Fibroblast of mammary gland (primary cell): ENCODE data around the gene DPP4.

Experiments
- DNase-seq: peaks from one replicate; pipeline ENCODE4 v3.0.0-alpha.2; 2010; ENCODE audit warnings: low read depth
- H3K4me3 ChIP-seq: 2 replicates; pipeline ENCODE4 v1.5.1; 2011; ENCODE audit warnings: low read depth, mild to moderate bottlenecking, low read length, moderate library complexity; ENCODE audit not compliant: control insufficient read depth
- TF ChIP-seq, protein P1 (sequence below): conservative IDR thresholded peaks from 2 replicates; pipeline ENCODE4 v1.5.1; 2011; ENCODE audit warnings: low read depth, low read length, inconsistent platforms; ENCODE audit not compliant: control insufficient read depth, insufficient read depth

Gene DPP4

DNA sequence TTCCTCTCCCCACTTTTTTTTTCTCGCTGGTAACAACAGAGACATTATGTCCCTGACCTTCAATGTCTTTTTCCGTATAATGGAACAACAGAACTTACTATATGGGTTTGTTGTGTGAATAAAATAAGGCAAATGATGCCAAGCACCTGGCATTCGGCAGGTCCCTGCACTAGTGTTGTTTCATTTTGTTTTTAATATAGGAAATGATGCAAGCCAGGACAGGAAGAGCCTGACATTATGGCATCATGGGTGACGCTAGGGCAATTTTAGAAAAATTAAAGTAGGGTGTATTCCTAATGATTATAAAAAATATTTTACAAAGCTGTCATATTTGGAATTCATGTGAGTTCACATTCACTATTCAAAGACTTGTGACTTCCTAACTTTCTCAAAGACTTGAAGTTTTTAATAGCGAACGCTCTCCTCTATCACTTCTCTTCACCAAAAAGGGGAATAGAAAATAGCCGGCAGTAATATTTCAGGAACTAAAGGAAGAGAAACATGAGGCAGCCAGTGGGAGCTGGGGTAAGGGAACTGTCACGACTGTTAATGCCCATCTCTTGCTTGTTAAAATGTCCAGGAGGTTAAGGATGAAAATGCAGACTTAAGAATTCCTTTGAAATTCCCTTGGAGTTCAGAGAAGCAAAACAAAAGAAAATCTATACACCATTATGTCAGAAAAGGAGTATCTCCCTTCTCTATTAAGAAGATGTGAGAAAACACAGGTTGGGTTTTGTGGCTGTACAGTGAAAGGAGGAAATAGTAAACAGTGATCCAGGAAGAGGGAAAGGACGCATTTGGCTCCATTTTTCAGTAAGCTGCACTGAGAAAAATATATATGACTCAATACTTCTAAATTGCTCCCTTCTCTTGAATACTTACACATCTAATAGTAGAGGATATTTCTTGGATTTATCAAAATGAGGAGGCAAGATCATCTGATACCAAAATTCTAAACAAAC lies 60.2 kb downstream of the DPP4 start:
- H3K4me3 ChIP-seq, result no peak overlapping the region
- TF ChIP-seq, protein P1, sequence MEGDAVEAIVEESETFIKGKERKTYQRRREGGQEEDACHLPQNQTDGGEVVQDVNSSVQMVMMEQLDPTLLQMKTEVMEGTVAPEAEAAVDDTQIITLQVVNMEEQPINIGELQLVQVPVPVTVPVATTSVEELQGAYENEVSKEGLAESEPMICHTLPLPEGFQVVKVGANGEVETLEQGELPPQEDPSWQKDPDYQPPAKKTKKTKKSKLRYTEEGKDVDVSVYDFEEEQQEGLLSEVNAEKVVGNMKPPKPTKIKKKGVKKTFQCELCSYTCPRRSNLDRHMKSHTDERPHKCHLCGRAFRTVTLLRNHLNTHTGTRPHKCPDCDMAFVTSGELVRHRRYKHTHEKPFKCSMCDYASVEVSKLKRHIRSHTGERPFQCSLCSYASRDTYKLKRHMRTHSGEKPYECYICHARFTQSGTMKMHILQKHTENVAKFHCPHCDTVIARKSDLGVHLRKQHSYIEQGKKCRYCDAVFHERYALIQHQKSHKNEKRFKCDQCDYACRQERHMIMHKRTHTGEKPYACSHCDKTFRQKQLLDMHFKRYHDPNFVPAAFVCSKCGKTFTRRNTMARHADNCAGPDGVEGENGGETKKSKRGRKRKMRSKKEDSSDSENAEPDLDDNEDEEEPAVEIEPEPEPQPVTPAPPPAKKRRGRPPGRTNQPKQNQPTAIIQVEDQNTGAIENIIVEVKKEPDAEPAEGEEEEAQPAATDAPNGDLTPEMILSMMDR, result no peak
- no peak for DNase-seq

DNA sequence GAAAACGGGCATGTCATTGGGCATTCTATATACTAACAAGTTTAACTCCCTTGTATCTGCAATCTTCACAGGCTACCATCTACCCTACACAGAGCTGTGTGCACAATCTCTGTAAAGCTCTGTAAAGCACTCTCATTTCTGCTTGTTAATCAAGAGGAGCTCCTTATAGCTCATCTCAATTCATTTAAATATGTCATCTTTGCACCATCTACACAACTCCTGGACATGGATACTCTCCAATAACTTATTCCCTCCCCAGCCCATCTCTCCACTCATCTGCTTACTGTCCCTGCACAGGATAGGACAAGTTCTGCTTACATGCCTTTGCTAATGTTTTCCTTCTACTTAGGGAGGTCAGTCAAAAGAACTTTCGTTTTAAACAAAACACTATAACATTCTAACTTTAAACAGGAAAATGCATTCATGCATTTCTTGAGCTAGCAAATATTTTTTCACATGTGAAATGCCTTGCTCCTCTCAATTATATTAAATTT lies 61.4 kb downstream of the DPP4 start:
- DNase-seq, result no peak
- no peak overlapping the region for H3K4me3 ChIP-seq
- TF ChIP-seq, protein P1, result no peak

DNA sequence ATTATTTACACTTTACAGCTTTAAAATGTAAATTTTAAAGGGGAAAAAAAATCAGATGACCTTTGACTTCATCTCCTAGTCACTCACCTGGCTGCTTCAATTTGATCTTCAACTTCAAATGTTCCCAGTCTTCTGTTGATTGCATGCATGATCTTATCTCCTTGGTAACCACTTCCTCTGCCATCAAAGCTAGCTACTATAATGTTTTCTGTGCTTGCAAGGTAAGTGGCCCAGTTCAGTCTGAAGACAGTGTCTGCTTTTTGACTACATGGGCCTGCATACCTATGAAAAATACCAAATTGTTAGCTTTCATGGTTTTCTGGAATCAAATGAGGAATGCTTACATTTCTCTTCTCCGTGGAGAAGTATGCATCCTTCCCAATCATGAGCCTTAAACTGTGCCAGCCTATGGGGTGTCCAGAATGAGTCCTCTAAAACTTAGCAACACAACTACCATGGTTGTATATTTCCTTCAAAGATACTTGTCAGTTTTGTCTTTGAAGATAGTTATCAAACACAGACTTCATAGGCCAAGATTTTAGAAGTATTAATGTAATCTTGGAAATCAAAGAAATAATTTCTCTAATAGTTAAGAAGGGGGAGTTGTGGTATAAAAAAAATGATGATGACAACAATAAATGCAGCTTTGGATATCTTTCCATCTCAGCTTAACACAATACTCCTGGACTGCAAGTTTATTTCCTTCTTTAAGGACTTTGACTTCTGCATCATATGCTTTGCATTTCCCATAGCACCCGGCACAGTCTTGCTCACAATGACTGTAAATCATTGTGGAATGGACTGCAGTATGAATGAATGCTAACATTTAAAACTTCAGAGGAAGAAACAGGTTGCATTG lies 62.1 kb downstream of the DPP4 start:
- DNase-seq, result no peak
- no peak overlapping the region for H3K4me3 ChIP-seq
- TF ChIP-seq, protein P1, result no peak

DNA sequence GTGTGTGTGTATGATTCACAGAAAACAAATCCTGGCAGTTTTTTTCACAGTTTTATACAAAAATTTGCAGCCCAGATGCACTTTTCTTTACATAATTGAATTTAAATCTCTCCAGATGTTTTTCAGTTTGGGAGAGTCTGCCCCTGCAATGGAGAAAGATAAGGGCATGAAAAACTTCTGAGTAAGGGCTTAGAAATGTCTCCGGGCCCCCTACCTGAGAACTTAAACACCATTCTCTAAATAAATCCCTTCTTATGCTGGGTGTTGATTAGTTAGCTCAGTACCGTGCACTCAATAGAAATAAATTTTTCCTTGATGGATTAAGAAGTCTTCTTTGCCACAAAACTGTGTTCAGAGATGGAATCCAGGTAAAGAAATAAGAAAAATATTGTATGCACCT lies 64.5 kb downstream of the DPP4 start:
- TF ChIP-seq, protein P1, result no peak
- no peak overlapping the region for H3K4me3 ChIP-seq
- DNase-seq, result no peak

DNA sequence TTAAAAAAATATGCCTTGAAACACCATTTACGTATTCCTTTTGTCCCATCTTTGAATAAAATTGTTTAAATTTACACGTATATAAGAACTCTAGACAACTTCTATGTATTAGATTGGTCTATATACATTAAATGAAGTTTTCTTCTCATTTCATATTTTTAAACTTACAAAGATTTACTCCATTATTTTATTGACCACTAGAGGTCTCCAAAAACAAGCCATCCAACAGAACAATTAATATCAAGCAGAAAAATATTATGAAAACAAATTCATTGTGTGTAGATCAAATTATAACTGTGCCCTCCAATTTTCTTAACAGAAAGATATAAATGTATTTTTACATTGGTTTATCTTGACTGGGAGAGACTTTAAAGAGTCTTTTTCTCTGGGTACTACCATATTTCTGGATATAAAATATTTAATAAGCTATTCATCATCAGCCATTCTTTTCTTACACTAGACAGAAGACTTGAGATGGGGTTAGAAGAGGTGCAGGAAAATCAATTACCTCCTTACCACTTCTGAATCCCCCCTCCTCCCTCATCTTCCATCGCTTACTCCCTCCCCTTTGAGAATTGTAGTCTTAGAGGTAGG lies 66.5 kb downstream of the DPP4 start:
- peak; percentile 40 for DNase-seq
- H3K4me3 ChIP-seq, result no peak overlapping the region
- TF ChIP-seq, protein P1, result peak; percentile 60

DNA sequence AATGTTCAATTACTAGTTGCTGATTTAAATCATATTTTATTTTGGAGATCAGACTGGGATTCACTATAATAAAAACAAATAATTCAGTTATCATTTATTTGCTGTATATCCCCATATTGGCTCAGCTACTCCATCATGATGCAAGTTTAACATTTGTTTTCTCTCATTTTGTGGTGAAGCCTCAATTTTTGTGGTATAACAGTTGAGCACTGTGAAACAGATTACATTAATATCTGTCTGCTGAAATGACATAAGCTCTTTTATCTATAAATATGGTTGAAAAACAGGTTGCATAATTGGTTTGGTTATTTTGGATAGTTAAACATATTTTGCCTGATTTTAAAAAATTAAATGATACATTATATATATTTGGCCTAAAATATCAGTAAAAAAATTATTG lies 67.7 kb downstream of the DPP4 start:
- DNase-seq, result no peak
- no peak overlapping the region for H3K4me3 ChIP-seq
- TF ChIP-seq, protein P1, result no peak
